ENCODE data around the gene HECW1.
"Not testable (repeated sequence)": the region's sequence is repeated elsewhere in the genome, so short reads cannot be mapped to it uniquely, and the experiment has no call there.

HECW1 gene

DNA sequence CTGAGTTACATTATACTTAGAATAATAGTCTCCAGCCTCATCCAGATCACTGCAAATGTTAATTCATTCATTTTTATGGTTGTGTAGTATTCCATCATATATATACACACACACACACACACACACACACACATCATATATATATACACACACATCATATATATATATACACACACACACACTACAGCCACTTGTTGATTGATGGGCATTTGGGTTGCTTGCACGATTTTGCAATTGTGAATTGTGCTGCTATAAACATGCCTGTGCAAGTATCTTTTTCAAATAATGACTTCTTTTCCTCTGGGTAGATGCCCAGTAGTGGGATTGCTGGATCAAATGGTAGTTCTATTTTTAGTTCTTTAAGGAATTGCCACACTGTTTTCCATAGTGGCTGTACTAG, 233.2 kb downstream of the HECW1 start:
- DNase-seq (ENCODE audit: low read depth in 1 of 2, low spot score in 1 of 2): not testable (repeated sequence)

DNA sequence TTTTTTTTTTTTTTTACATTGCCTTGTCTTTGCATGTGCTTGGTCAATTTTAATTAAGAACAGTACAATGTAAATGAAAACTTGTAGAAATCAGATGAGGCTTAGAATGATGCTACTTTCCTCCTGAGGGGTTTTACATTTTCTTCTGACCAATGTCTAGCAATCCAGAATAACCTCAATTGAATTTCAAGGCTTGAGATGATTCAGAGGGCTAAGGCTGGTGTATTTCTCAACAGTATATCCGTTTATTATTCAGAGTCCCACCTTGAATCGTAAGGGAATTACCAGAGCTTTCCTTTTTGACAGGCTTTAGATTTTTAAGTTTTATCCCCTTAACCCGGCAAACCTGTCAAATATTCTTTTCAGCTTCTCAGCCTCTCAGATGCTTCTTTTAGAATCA, 239.2 kb downstream of the HECW1 start:
- DNase-seq (ENCODE audit: low read depth in 1 of 2, low spot score in 1 of 2): no peak

DNA sequence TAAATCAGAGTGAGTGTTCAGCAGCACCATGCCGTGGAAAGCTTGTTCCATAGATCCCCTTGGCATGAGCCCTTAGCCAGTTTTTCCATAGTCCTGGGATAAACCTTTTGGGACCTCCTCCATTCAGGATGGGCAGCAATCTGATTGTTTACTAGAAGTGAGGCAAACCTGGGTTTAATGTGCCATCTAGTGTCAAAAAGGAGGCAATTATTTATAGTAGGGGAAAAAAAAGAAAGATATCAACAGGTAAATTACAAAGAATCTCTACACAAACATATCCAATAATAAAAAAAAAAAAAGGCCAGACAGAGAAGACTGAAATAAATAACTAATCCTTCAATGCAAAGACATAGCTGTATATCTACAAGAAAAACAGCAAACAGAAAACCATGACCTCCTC, 241.5 kb downstream of the HECW1 start:
- DNase-seq (ENCODE audit: low read depth in 1 of 2, low spot score in 1 of 2): no peak

GRCh38 chr7:43362652-43363034, 250.2 kb downstream of the HECW1 start:
- DNase-seq (ENCODE audit: low read depth in 1 of 2, low spot score in 1 of 2): no peak

- no peak for DNase-seq (ENCODE audit: low read depth in 1 of 2, low spot score in 1 of 2)
Observed at GRCh38 chr7:43363035-43363791, 250.8 kb downstream of the HECW1 start.

DNA sequence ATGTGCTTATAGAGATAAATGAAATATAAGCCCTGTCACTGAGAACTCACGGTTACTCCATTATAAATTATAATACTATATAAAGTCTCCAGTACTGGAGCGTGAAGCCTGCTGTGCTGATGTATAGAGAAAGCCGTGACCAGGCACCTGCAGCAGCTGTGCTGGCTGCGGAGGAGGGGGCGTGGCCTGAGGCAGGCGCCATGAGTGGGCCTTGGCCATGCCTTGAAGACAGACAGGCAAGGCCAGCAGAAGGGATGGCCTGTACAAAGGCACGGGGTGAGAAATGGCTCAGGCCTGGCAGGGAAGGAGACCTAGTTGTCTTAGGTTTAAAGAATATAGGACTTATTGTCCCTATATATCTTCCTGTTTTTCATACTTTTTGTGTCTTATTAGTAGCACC, 251.9 kb downstream of the HECW1 start:
- DNase-seq (ENCODE audit: low read depth in 1 of 2, low spot score in 1 of 2): no peak

GRCh38 chr7:43372676-43373355, 260.4 kb downstream of the HECW1 start:
- DNase-seq (ENCODE audit: low read depth in 1 of 2, low spot score in 1 of 2): no peak

DNA sequence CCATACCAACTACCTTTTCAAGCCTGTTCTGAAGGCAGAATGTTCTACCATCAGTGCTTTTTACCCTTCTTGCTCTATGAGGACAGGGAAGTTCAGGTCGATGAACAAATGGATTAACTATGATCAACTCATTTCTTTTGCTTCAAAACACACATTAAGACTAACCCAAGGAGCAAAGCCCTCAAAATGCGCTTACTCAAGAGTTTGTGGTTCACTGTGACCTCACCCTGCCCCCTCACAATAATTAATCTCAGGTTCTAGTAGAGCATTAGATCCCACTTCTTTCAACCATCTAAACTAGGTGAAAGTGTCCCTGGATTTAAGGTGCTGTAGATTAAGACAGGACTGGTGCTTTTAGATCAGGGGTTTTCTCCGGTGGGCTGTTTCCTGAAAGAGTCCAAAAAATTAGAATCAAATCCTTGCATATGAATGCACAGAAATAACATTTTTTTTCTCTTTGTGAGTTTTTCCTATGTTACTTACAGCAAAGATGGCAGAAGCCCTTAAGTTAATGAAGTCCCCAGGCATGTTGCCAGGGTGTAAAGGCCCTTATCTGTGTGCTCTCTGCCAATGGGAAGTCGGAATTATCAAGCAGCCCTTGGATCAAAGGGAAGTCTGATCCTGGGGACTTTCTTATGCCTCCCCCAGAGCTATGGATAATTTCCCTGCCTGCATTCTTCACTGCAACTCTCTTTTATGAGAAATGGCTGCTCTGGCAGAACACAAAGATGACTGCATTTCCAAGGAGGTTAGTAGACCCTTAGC, 264.9 kb downstream of the HECW1 start:
- DNase-seq (ENCODE audit: low read depth in 1 of 2, low spot score in 1 of 2): no peak

DNA sequence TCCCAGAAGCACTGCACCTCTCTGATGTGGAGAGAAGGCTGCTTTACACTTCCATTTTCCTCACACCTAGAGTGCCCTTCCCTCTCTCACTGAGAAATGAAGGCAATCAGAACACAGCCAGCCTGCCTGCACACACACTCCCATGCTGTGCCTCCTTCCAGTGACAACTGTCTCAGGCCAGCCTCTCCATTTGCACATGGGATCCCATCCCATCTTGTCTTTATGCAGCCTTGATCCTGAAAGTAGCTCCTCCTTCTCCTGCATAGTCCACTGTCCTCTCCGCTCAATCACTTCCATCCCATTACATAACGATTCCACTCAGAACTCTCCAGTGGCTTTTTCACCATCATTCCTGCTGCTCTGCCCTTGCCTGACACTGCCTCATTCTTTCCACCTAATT, 266.8 kb downstream of the HECW1 start:
- no peak for DNase-seq (ENCODE audit: low read depth in 1 of 2, low spot score in 1 of 2)

- no peak for DNase-seq (ENCODE audit: low read depth in 1 of 2, low spot score in 1 of 2)
Observed at GRCh38 chr7:43384616-43385308, 272.3 kb downstream of the HECW1 start.

DNA sequence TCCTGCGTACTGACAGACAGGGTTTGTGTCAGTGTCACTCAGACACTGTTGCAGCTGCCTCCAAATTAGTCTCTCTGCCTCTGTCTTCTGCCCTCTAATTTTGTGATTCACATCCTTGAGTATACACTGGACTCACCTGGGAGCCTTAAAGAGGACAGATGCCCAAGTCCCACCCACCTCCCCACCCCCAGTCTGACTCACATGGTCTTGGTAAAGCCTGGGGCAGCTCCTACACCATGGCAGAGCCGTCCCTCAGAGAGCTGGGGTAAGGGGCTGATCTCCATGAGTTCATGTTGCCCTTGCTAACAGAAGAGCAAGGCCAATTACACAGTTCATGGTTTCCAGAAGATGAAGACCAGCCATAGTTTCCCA, 272.8 kb downstream of the HECW1 start:
- DNase-seq (ENCODE audit: low read depth in 1 of 2, low spot score in 1 of 2): no peak

DNA sequence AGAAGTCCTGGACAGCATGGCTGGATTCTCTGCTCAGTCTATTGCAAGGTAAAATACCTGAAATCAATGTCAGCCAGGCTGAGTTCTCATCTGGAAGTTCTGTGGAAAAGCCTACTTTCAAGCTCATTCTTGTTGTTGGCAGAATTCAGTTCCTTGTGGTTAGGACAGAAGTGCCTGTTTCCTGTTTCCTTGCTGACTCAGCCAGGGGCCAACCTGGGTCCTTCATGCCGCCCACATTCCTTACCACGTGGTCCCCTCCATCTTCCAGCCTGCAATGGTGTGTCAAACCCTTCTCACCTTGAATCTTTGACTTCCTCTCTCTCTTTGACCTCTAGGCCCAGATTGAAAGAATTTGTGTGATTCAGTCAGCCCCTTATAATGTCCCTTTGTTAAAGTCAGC, 273.4 kb downstream of the HECW1 start:
- DNase-seq (ENCODE audit: low read depth in 1 of 2, low spot score in 1 of 2): no peak

- no peak for DNase-seq (ENCODE audit: low read depth in 1 of 2, low spot score in 1 of 2)
Observed at GRCh38 chr7:43387932-43388331, 275.5 kb downstream of the HECW1 start.

DNA sequence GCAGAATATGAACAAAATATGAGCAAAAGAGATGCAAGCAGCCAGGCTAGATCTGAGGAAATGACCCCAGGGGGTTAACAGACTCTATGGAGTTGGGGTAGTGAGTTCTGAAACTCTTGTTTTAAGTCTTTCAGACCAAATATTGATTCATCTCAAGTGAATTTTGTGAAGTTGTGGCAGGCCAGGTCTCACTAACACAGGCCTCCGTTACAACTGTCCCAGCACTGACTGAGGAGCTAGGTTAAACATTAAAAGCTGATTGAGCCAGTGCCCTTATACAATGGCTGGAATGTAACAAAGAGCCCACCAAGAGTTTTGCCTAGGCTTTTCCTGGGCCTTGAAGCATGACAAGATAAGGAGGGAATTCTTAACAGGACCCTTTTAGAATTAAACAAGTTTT, 278.1 kb downstream of the HECW1 start:
- no peak for DNase-seq (ENCODE audit: low read depth in 1 of 2, low spot score in 1 of 2)

DNA sequence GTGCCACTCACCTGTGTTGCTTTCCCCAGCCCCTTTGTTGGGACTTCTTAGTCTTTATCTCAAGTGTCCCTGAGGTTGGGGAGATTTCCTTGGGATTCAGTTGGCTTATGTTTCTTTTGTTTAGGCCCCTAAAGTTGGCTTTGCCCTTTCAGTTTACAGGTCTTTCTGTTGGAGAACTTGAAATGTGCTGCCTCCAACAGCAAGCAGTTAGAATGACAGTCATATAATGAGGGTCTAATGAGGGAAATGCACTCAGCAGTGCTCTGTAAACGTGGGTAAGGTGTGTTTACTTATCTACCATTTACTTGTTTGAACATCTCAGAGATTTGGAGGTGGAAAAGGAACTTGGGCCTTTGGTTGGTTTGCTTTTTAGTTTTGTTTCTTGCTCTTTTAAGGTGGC, 279.1 kb downstream of the HECW1 start:
- no peak for DNase-seq (ENCODE audit: low read depth in 1 of 2, low spot score in 1 of 2)

- no peak for DNase-seq (ENCODE audit: low read depth in 1 of 2, low spot score in 1 of 2)
Observed at GRCh38 chr7:43392638-43393330, 280.3 kb downstream of the HECW1 start.

DNA sequence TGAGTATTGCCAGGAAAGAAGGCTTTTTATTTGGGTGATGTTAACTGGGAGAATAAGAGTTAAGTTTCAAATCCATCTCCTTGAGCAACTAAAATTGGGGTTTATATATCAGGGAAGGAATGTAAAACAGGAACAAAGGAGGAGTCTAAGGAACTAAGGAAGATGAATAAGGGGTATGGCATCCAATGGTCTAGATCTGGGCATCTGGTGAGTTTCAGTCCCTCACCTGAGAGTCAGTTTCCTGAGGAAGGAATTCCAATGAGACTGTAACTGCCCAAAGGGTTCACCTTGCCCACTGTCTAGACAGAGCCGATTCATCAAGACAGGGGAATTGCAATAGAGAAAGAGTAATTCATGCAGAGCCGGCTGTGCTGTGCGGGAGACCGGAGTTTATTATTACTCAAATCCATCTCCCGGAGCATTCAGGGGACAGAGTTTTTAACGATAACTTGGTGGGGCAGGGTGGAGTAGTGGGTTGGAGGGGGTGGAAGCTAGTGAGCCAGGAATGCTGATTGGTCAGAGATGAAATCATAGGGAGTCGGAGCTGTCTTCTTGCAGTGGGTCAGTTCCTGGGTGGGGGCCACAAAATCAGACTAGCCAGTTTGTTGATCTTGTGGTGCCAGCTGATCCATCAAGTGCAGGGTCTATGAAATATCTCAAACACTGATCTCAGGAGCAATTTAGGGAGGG, 282.1 kb downstream of the HECW1 start:
- DNase-seq (ENCODE audit: low read depth in 1 of 2, low spot score in 1 of 2): no peak

DNA sequence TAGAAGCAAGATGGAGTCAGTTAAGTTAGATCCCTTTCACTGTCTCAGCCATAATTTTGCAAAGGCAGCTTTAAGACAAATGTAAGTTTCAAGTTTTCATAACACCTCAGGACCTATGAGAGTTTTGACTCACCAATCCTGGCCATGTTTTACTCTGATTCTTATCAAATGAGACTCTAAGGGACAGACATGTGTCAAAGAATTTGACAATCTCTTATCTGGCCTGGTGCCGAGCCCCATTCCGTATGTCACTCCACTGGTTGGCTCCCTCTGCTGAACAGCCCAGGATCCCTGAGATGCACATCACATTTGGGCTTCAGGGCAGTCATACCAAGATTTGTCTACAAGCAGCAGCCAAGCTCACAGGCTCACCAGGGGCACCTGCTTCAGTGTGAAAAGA, 282.9 kb downstream of the HECW1 start:
- DNase-seq (ENCODE audit: low read depth in 1 of 2, low spot score in 1 of 2): no peak

DNA sequence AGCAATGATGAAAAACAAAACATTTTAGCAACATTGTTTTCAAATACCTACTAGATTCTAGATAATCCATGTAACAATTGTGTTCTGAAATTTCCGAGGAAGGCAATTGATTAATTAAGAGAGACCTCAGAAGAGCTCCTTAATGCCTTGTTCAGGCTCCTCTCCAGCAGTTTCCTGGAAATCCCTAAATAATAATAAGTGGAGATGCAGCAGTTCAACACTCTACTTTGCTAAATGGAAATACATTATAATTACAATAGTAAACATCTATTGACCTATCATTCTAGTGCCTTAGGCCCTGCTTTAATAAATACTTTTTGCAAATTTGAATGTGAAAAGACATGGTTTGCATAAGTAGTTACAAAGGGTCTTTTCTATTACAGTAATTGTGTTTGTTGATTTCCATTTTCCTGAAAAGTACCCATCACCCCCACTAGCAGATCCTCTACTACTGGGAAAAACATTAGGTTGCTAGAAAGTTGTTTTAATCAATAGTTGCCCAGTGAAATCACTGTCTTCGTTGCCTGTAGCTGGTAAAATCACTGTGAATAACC, 283.8 kb downstream of the HECW1 start:
- DNase-seq (ENCODE audit: low read depth in 1 of 2, low spot score in 1 of 2): no peak

- no peak for DNase-seq (ENCODE audit: low read depth in 1 of 2, low spot score in 1 of 2)
Observed at GRCh38 chr7:43398831-43399230, 286.4 kb downstream of the HECW1 start.

Measured in stimulated activated CD4-positive, alpha-beta T cell treated with anti-CD3 and anti-CD28 coated beads, Interleukin-15, amount 100 ng/mL, for 1 hour (primary cell).